Measurements from ENCODE around the gene PADI1.

GRCh38 chr1:17196496-17197185 is 8.3 kb upstream of the PADI1 start:
- TF ChIP-seq CTCF (IDR thresholded peaks at IDR 0.05), result no peak
- no peak for TF ChIP-seq POLR2A (IDR thresholded peaks at IDR 0.05)

Measured in testis (tissue), 2 donors.